ENCODE data around the gene PAK4.
A peak's percentile ranks its signal among the peaks of the same experiment; 100 is the strongest.

The PAK4 gene

DNA sequence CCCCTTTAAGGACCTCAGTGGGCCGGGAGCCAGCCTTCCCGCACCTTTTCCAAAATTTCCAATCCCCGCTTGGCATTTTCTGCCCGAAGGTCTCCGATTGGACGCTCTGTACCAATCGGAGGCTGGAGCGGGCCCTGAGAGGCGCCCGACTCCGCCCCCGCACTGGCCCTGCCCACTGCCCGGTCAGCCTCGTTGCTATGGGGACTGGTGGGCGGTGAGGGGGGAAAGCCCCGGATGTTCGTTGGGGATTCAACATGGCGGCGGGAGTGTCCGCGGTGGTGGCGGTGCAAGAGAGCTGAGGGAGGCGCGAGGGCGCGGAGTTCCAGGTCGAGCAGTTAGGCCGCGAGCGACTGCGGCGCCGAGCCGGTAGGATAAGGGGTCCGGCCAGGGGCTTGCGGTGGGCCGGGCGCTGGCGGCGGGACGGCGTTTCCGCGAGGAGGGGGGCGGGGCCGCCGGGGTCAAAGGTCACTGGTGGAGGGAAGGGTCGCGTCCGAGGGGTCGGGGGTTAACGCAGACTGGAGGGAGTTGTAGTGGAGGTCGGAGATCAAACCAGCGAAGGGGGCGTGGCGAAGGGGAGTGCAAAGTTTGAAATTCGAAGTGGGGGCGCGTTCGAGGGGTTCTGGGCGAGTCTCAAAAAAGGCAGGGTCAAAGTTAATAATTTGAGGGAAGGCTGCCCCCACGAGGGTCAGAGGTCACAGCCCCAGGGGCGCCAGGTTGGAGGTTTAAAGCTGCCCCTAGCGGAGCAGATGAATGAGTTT lies at the start of gene PAK4:
PAK4 (plus strand) TSS at position 233 of the 758 bp plus-strand sequence. CDS start 43,768 bp downstream, outside the sequence.
- Mint-ChIP-seq H3K36me3 (ENCODE audit: low read depth) (no peaks in the 10 kb centered on the region), H3K27me3 (ENCODE audit: low read depth) (peaks cover 7% of the 10 kb centered on the region), H3K4me1 (peaks cover 48% of the 10 kb centered on the region), H3K27ac (peak within 1 kb of the TSS; percentile 95 to 96 (median 95)), H3K4me3 (peak within 1 kb of the TSS; percentile 91 to 98 (median 97)), H3K9me3 (no peaks in the 10 kb centered on the region)
- TF ChIP-seq, protein P1, sequence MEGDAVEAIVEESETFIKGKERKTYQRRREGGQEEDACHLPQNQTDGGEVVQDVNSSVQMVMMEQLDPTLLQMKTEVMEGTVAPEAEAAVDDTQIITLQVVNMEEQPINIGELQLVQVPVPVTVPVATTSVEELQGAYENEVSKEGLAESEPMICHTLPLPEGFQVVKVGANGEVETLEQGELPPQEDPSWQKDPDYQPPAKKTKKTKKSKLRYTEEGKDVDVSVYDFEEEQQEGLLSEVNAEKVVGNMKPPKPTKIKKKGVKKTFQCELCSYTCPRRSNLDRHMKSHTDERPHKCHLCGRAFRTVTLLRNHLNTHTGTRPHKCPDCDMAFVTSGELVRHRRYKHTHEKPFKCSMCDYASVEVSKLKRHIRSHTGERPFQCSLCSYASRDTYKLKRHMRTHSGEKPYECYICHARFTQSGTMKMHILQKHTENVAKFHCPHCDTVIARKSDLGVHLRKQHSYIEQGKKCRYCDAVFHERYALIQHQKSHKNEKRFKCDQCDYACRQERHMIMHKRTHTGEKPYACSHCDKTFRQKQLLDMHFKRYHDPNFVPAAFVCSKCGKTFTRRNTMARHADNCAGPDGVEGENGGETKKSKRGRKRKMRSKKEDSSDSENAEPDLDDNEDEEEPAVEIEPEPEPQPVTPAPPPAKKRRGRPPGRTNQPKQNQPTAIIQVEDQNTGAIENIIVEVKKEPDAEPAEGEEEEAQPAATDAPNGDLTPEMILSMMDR (IDR thresholded peaks at IDR 0.05; ENCODE audit: unreplicated experiment in 3 of 3): no peak

DNA sequence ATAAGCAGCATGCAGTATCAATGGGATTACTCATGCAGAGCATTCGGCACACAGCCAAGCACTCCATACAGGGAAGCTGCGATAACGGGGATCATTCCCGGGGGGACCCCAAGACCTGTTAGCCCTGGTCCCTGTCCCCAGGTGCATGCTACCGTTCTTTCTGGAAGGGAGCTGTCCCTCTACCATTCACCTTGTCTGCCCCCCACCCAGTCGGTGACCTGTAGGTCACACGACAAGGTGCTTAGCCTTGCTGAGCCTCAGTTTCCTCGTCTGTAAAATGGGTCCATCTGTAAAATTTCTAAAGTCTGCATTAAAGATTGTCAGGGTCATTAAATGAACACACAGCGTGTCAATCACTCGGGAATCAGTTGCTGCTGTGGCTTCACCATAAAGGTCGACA lies 48.3 kb upstream of the PAK4 start:
- TF ChIP-seq, protein P1 (IDR thresholded peaks at IDR 0.05; ENCODE audit: unreplicated experiment in 3 of 3): no peak
- Mint-ChIP-seq H3K9me3 (no peaks in the 10 kb centered on the region), H3K4me3 (no peak overlapping the region), H3K27me3 (ENCODE audit: low read depth) (peaks cover 46% of the 10 kb centered on the region), H3K27ac (no peak overlapping the region), H3K36me3 (ENCODE audit: low read depth) (no peaks in the 10 kb centered on the region), H3K4me1 (no peaks in the 10 kb centered on the region)

- Mint-ChIP-seq H3K4me1 (peaks cover 8% of the 10 kb centered on the region), H3K27ac (no peak overlapping the region), H3K27me3 (ENCODE audit: low read depth) (peaks cover 56% of the 10 kb centered on the region), H3K36me3 (ENCODE audit: low read depth) (no peaks in the 10 kb centered on the region), H3K9me3 (no peaks in the 10 kb centered on the region), H3K4me3 (no peak overlapping the region)
- TF ChIP-seq, protein P1 (IDR thresholded peaks at IDR 0.05; ENCODE audit: unreplicated experiment in 3 of 3): no peak
These were observed 47.0 kb upstream of the PAK4 start for GRCh38 chr19:39078436-39079200.

GRCh38 chr19:39080431-39080830 lies 45.2 kb upstream of the PAK4 start:
- Mint-ChIP-seq H3K36me3 (ENCODE audit: low read depth) (no peaks in the 10 kb centered on the region), H3K4me3 (no peak overlapping the region)

DNA sequence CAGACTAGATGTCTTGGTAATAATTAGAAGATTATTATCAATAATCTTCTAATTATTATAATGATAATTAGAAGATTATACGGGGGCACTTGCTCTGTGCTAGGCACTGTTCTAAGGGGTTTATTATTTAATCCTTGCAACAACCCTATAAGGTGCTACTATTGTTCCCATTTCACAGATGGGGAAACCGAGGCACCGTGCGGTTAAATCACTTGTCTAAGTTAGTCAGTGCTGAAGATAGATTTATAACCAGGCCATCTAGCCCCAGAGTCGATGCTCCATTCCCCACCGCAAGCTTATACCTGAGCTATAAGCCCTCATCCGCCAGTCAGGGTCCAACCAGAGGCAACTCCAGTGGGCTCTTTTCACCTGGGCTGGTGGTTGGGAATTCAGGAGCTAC lies 43.4 kb upstream of the PAK4 start:
- no peaks in the 10 kb centered on the region for H3K36me3 Mint-ChIP-seq (ENCODE audit: low read depth)
- peaks cover 13% of the 10 kb centered on the region for H3K4me1 Mint-ChIP-seq
- H3K9me3 Mint-ChIP-seq: no peaks in the 10 kb centered on the region

More at GRCh38 chr19:39080431-39080830, 45.2 kb upstream of the PAK4 start:
- Mint-ChIP-seq H3K4me1 (peaks cover 13% of the 10 kb centered on the region), H3K27me3 (ENCODE audit: low read depth) (peaks cover 65% of the 10 kb centered on the region), H3K27ac (no peak overlapping the region), H3K9me3 (no peaks in the 10 kb centered on the region)
- TF ChIP-seq, protein P1 (IDR thresholded peaks at IDR 0.05; ENCODE audit: unreplicated experiment in 3 of 3): no peak

More for the DNA sequence above, 43.4 kb upstream of the PAK4 start:
- Mint-ChIP-seq H3K27ac (no peak overlapping the region), H3K27me3 (ENCODE audit: low read depth) (peaks cover 71% of the 10 kb centered on the region), H3K4me3 (no peak overlapping the region)
- TF ChIP-seq, protein P1 (IDR thresholded peaks at IDR 0.05; ENCODE audit: unreplicated experiment in 3 of 3): no peak

Measured in nephron (organoid).